ENCODE results near the gene ZFP92.

DNA sequence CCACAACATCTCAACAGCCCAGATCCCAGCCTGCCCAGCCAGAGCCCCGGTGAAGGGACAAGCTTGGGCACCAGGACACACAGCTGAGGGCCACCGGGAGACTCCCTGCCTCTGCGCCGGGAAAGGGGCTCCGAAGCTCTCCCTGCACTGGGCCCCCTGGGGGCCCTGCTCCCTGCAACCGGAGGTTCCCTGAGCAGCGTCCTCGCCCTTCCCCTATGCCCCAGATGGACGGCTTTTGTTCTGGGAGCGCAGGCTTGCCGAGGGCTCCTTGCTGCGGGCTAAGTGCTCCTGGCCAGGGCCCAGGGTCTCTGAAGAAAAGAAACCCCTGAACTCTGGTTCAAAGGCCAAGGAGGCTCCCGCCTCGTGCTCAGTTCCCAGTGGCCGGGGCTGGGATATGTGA is 899 bp upstream of the ZFP92 start:
- TF ChIP-seq, protein P1, sequence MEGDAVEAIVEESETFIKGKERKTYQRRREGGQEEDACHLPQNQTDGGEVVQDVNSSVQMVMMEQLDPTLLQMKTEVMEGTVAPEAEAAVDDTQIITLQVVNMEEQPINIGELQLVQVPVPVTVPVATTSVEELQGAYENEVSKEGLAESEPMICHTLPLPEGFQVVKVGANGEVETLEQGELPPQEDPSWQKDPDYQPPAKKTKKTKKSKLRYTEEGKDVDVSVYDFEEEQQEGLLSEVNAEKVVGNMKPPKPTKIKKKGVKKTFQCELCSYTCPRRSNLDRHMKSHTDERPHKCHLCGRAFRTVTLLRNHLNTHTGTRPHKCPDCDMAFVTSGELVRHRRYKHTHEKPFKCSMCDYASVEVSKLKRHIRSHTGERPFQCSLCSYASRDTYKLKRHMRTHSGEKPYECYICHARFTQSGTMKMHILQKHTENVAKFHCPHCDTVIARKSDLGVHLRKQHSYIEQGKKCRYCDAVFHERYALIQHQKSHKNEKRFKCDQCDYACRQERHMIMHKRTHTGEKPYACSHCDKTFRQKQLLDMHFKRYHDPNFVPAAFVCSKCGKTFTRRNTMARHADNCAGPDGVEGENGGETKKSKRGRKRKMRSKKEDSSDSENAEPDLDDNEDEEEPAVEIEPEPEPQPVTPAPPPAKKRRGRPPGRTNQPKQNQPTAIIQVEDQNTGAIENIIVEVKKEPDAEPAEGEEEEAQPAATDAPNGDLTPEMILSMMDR (IDR thresholded peaks at IDR 0.05): no peak
- TF ChIP-seq EZH2phosphoT487 (IDR thresholded peaks at IDR 0.05): no peak

Data from neural progenitor cell (in vitro differentiated cells).